ENCODE data around the gene SLC16A1.

Gene SLC16A1

DNA sequence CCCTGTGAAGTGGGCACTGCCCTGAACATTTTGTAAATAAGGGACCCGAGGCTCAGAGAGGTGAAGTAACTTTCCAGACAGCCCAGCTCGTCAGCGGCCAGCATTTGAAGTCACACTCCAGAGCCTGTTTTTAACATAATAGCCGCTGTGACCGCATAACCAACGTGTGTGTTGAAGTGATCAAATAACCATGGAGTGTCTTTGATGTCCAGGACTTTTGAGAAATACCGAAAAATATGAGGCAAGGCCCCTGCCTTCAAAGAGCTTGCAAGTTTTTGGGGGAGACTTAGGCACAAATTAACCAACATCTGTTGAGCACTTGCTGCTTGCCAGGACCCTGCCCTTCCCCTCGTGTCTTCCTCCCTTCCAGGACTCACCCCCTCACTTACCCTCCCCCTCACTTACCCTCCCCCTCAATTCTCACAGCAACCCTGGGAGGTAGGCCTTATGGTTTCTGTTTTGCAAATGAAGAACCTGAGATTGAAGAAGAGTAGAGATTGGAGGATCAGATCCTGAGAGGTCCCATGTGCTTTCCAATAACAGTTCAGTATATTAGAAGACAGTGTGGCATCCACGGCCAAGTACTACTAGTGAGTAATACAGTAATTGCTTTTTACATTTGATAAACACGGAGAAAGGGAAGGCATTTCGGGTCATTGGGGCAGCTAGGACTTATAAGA, 1.3 kb upstream of the SLC16A1 start:
- in situ Hi-C loops (cut with HindIII; ENCODE audit: low pct_unique_long_range_greater_than_20kb, low sequenced_read_pairs): no loop called here
- TF ChIP-seq JUND (IDR thresholded peaks at IDR 0.05; ENCODE audit: low read depth): no peak
- DNase-seq (ENCODE audit: low read depth in 1 of 2, low spot score in 1 of 2): no peak

DNA sequence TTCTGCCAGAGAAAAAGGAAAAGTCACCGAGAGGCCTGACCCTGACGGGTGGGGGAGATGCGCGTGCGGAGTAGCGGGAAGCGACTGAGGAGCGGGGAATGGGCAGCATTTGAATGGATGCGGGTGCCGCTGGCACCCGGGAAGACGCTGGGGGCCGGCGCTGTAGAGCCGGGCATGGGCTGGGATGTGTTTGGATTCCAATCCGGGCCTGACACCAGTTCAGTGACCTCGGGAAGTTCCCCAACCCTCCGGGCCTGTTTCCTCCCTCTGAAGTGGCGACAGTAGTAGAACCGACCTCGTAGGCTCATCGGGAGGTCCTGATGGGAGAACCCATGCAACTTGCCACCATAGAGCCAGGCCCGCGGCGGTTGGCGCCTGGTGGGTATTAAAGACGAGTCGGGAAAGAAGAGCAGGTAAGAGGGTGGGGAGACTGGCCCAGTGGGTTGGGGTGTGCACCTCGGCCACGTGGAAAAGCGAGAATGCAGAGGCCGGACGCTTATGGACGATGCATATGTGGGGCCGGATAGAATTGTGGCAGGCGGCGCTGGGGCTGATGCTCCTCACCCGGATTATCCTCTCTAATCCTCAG, 642 bp upstream of the SLC16A1 start:
- TF ChIP-seq JUND (IDR thresholded peaks at IDR 0.05; ENCODE audit: low read depth): no peak
- DNase-seq (ENCODE audit: low read depth in 1 of 2, low spot score in 1 of 2): no peak
- in situ Hi-C loops (cut with HindIII; ENCODE audit: low pct_unique_long_range_greater_than_20kb, low sequenced_read_pairs): no loop called here

DNA sequence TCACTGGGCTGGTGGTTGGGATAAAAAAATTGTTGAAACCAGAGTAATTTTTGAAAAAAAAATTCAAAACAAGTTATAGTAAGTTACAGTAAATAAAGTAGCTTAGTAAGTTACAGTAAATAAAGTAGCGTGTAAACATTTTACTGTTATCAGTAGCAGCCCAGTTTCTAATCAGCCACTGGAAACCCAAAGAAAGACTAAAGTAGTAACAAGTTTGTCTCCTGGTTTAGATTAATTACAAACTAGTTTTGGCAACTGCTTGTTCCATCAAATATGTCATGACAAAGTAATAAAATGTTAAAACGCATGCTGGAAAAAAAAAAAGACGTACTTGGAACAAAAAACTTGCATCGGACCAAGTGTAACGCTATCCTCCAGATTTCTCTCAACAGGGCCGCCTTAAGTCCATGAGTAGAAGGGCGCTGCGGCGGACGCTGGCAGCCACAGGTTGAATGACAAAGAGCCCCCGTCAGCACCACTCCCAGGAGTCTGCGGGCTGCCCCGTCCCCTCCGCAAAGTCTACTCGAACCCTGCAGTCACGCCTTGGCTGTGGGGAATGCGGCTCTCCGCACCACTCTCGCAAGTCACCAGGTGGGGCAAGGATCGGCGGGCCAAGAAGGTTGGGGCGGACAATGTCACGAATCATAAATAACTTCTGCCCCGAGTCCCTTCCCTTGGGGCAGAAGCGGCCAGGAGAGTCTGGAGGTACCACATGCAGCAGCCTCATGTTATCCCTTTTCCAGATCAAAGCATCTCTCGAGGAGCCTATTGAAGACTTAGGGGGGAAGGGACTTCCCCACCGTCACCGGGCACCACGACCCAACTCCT, 837 bp downstream of the SLC16A1 start:
- in situ Hi-C loops (cut with HindIII; ENCODE audit: low pct_unique_long_range_greater_than_20kb, low sequenced_read_pairs): no loop called here
- no peak for TF ChIP-seq JUND (IDR thresholded peaks at IDR 0.05; ENCODE audit: low read depth)
- DNase-seq (ENCODE audit: low read depth in 1 of 2, low spot score in 1 of 2): no peak

DNA sequence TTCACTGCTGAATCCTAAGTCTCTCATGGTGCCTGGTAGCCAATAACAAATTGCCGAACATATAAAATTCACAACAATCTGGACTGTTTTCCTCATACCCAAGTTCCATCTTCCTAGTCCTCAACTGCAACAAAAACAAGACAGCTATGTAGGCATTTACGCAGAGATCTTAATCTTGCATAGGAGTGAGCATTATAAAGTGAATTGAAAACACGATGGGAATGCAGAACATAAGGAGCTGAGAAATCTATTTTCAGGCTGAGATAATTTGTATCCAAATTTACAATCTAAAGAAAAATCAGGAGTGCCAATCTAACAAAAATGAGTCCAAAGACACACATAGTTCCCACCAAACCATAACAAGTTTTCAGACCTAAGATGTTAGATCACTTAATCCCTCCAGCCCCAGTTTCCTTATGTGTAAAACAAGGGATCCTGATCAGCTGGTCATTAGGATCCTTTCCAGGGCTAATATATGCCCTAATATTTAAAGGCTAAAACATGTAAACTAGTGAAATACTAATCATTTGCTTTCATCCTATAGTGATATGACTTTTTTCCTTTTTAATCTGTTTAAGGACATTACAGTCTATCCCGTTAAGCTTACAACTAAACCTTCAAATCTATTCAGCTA, 1.9 kb downstream of the SLC16A1 start:
- no peak for DNase-seq (ENCODE audit: low read depth in 1 of 2, low spot score in 1 of 2)
- in situ Hi-C loops (cut with HindIII; ENCODE audit: low pct_unique_long_range_greater_than_20kb, low sequenced_read_pairs): no loop called here
- TF ChIP-seq JUND (IDR thresholded peaks at IDR 0.05; ENCODE audit: low read depth): no peak

DNA sequence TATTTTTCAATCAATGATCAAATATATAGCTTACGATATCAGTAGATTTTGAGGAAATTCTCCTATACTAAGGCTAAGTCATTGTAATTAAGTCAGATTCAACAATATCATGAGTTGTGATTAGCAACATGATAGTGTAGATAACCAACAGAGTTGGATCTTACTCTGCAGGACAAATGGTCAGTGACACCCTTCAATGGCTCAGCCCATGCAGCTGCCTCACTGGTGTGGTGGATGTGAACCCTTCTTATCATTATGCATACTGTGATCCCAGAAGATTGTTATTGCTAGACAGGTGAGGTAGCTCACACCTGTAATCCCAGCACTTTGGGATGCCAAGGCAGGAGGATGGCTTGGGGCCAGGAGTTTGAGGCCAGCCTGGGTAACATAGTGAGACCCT, 5.6 kb downstream of the SLC16A1 start:
- TF ChIP-seq JUND (IDR thresholded peaks at IDR 0.05; ENCODE audit: low read depth): no peak
- in situ Hi-C loops (cut with HindIII; ENCODE audit: low pct_unique_long_range_greater_than_20kb, low sequenced_read_pairs): no loop called here
- no peak for DNase-seq (ENCODE audit: low read depth in 1 of 2, low spot score in 1 of 2)

DNA sequence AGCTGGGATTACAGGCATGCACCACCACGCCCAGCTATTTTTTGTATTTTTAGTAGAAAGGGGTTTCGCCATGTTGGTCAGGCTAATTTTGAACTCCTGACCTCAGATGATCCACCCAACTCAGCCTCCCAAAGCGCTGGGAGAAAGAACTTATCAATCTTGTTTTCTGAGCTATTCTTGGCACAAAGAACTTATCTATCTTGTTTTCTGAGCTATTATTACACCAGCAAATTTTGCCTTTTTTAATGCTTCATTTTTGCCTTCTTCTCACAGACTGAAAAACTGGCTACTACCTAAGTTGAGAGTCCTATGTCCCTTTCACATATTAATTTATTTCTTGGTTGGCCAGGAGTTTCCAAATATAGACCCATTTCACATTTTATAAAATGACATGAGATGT, 9.3 kb downstream of the SLC16A1 start:
- in situ Hi-C loops (cut with HindIII; ENCODE audit: low pct_unique_long_range_greater_than_20kb, low sequenced_read_pairs): no loop called here
- no peak for DNase-seq (ENCODE audit: low read depth in 1 of 2, low spot score in 1 of 2)
- TF ChIP-seq JUND (IDR thresholded peaks at IDR 0.05; ENCODE audit: low read depth): no peak

DNA sequence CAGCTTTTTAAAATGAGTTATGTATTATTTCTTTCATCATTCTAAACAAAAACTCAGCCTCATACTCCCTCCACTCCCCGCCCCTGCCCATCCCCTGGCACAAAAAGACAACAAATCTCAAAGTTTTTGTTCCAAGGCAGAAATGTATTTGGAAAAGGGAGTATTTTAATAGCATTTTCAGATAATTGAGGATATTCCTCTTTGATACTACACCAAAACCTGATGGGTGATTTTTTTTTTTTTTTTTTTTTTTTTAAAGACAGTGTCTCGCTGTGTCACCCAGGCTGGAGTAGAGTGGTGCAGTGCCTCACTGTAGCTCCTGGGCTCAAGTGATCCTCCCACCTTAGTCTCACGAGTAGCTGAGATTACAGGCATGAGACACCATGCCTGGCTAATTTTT, 16.2 kb downstream of the SLC16A1 start:
- no peak for TF ChIP-seq JUND (IDR thresholded peaks at IDR 0.05; ENCODE audit: low read depth)
- in situ Hi-C loops (cut with HindIII; ENCODE audit: low pct_unique_long_range_greater_than_20kb, low sequenced_read_pairs): no loop called here
- no peak for DNase-seq (ENCODE audit: low read depth in 1 of 2, low spot score in 1 of 2)

DNA sequence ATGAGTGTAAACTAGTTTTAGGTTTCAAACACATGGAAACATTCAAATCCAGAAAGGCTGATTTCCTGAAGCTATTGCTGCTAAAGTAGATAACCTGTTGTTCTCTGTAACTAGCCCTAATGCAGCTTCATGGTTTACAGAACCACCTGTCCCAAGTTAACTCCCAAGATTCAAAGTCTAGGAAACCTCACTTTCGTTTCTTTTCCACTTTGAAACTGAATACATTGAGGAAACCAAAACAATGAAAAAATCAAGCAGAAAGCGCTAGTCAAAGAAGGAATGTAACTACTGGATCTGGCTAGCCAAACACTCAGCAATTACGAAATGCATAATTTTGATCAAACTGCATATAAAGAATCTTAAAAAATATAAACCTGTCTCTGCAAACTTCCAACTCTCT, 17.8 kb downstream of the SLC16A1 start:
- no peak for TF ChIP-seq JUND (IDR thresholded peaks at IDR 0.05; ENCODE audit: low read depth)
- in situ Hi-C loops (cut with HindIII; ENCODE audit: low pct_unique_long_range_greater_than_20kb, low sequenced_read_pairs): no loop called here
- no peak for DNase-seq (ENCODE audit: low read depth in 1 of 2, low spot score in 1 of 2)

DNA sequence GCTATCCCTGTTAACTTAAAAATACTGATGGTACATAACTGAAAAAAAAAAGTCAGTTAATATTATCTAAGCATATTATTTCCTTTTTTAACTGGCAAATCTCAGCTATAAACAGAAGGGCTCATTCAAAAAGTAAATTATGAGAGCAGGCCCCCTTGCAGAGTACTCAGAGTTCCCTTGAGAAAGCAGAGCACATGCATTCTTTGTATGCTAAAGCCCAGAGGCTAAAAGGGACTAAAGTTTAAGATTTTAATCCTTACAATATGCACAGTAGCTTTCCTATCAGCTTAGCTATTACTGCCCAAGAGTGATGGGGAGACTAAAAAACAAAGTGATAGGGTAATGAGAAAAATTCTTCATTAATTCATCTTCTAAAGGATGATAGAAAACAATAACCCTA, 18.5 kb downstream of the SLC16A1 start:
- in situ Hi-C loops (cut with HindIII; ENCODE audit: low pct_unique_long_range_greater_than_20kb, low sequenced_read_pairs): no loop called here
- TF ChIP-seq JUND (IDR thresholded peaks at IDR 0.05; ENCODE audit: low read depth): no peak
- DNase-seq (ENCODE audit: low read depth in 1 of 2, low spot score in 1 of 2): no peak

DNA sequence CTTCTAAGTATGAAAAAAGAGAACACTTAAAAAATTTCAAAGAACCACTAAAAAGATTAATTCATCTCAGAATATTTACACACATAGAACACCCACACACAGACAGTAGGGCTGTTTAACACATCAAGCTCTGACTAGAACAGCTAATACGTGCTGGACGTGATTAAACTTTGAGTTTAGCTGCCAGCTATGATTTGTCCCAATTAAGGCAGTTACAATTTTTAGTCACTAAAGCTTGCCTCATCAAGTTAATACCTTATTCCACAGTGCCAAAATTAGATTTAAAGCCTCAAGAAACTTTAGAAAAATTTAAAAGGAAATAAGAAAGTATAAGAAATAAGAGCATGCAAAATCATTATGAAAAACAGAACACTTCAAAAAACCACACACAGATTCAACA, 18.9 kb downstream of the SLC16A1 start:
- in situ Hi-C loops (cut with HindIII; ENCODE audit: low pct_unique_long_range_greater_than_20kb, low sequenced_read_pairs): no loop called here
- no peak for DNase-seq (ENCODE audit: low read depth in 1 of 2, low spot score in 1 of 2)
- TF ChIP-seq JUND (IDR thresholded peaks at IDR 0.05; ENCODE audit: low read depth): no peak

DNA sequence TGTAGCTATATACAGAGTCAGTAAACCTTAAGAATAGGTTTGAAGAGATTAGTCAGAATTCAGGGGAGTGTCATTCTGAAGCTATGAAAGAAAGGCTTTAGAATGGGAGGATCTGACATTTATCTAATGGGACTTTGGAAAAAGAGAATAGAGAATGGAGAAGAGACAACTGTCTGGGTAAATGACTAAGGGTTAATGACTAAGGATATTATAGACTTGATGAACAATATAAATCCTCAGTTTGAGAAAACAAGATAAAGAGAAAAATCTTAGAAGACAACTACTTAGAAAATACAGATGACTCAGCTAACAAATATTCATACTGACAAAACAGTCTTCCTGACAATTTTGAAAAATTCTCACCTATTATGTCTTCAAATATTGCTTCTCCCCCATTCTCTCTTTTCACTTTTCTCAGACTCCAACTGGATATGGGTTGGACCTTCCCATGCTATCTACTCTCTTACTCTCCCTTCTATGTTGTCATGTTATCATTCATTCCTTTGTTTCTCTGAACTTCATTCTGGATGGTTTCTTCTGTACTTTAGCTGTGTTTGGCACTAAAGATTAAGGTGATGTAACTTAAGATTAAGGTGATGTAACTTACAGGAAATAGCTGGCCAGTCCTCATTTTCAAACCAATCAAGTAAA, 20.4 kb downstream of the SLC16A1 start:
- DNase-seq (ENCODE audit: low read depth in 1 of 2, low spot score in 1 of 2): no peak
- in situ Hi-C loops (cut with HindIII; ENCODE audit: low pct_unique_long_range_greater_than_20kb, low sequenced_read_pairs): no loop called here
- TF ChIP-seq JUND (IDR thresholded peaks at IDR 0.05; ENCODE audit: low read depth): no peak

DNA sequence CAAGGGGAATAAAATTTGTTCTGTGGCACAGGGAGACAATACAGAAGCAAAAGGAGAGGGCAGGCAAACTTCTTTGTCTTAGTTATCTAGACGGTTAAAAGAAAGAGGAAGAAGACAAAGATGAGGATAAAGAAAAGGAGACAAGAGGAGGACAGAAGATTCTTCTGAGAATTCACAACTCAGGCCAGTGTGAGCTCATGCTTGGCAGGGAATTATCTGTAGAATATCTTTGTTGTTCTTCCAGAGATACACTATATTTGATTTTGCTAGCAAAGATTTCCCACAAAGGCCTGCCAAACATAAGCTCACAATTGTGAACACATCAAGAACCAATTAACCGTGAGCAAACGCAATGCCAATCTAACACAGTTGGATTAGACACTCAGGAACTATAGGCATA, 21.4 kb downstream of the SLC16A1 start:
- DNase-seq (ENCODE audit: low read depth in 1 of 2, low spot score in 1 of 2): no peak
- TF ChIP-seq JUND (IDR thresholded peaks at IDR 0.05; ENCODE audit: low read depth): no peak
- in situ Hi-C loops (cut with HindIII; ENCODE audit: low pct_unique_long_range_greater_than_20kb, low sequenced_read_pairs): no loop called here

Data from T47D (cell line).